Measurements from ENCODE around the gene C10orf53.

- TF ChIP-seq CTCF (IDR thresholded peaks at IDR 0.05) (no peak), ZNF121 (CRISPR knock-in tag; IDR thresholded peaks at IDR 0.05) (no peak), SMAD4 (CRISPR knock-in tag; IDR thresholded peaks at IDR 0.05) (no peak), FOXP4 (CRISPR knock-in tag; IDR thresholded peaks at IDR 0.05) (no peak), E2F1 (CRISPR knock-in tag; IDR thresholded peaks at IDR 0.05) (no peak), ATF3 (CRISPR knock-in tag; conservative IDR thresholded peaks at IDR 0.05) (no peak)
Observed at GRCh38 chr10:49696311-49696710, 16.9 kb downstream of the C10orf53 start.

Measured in WTC11 (cell line).